Erythroblast (primary cell): ENCODE measurements around the gene FAT3.

ENCODE experiments used
- DNase-seq, 2 experiments: peaks; one replicate each; lab custom pipeline; 2025; lab: John Stamatoyannopoulos, UW
- GATA1 ChIP-seq: IDR thresholded peaks from 2 replicates; pipeline ENCODE4 v1.6.1; 2011; ENCODE audit warnings: low read depth, mild to moderate bottlenecking, control low read depth, low read length, moderate library complexity
- POLR2A ChIP-seq: IDR thresholded peaks from 2 replicates; pipeline ENCODE4 v1.6.1; 2011; ENCODE audit warnings: mild to moderate bottlenecking, low read length

FAT3 gene

GRCh38 chr11:92219476-92219875 lies 5.1 kb upstream of the FAT3 start:
- DNase-seq = no peak
- TF ChIP-seq POLR2A (no peak), GATA1 (no peak)

- no peak for DNase-seq
- TF ChIP-seq GATA1 = no peak
- TF ChIP-seq POLR2A = no peak
Measured at GRCh38 chr11:92222701-92223100, 1.9 kb upstream of the FAT3 start.

GRCh38 chr11:92224054-92224406 lies 588 bp upstream of the FAT3 start:
- DNase-seq = no peak
- TF ChIP-seq GATA1 (no peak), POLR2A (no peak)

GRCh38 chr11:92225125-92225567 lies 528 bp downstream of the FAT3 start:
- DNase-seq = no peak
- no peak for TF ChIP-seq GATA1
- TF ChIP-seq POLR2A = no peak

GRCh38 chr11:92225568-92226330 lies 1.1 kb downstream of the FAT3 start:
- no peak for DNase-seq
- TF ChIP-seq GATA1 (no peak), POLR2A (no peak)

- TF ChIP-seq GATA1 (no peak), POLR2A (no peak)
- DNase-seq = no peak
Measured at GRCh38 chr11:92226331-92227229, 2.0 kb downstream of the FAT3 start.

GRCh38 chr11:92227230-92227814 lies 2.7 kb downstream of the FAT3 start:
- no peak for DNase-seq
- TF ChIP-seq GATA1 = no peak
- no peak for TF ChIP-seq POLR2A

GRCh38 chr11:92227959-92228935 lies 3.6 kb downstream of the FAT3 start:
- TF ChIP-seq GATA1 = no peak
- no peak for TF ChIP-seq POLR2A
- no peak for DNase-seq

- TF ChIP-seq POLR2A (no peak), GATA1 (no peak)
- no peak for DNase-seq
Measured at GRCh38 chr11:92236856-92237255, 12.2 kb downstream of the FAT3 start.

GRCh38 chr11:92240916-92241315 lies 16.3 kb downstream of the FAT3 start:
- DNase-seq = no peak
- TF ChIP-seq GATA1 (no peak), POLR2A (no peak)

- TF ChIP-seq POLR2A = no peak
- no peak for TF ChIP-seq GATA1
- DNase-seq = no peak
Measured at GRCh38 chr11:92245700-92246271, 21.2 kb downstream of the FAT3 start.

GRCh38 chr11:92246630-92247029 lies 22.0 kb downstream of the FAT3 start:
- DNase-seq = no peak
- TF ChIP-seq POLR2A (no peak), GATA1 (no peak)

GRCh38 chr11:92249156-92249753 lies 24.6 kb downstream of the FAT3 start:
- no peak for TF ChIP-seq GATA1
- TF ChIP-seq POLR2A = no peak
- no peak for DNase-seq
